ENCODE data around the gene CPED1. TPM values are rescaled to one million over a fixed set of nuclear protein-coding genes. Genes with fewer than 3 reads are reported as not detected.

Gene CPED1
- total RNA-seq, 2 donors from 2014 or later = 77.4 to 126 TPM

- Histone ChIP-seq H3K4me3 (no peak overlapping the region), H3K36me3 (no peaks in the 10 kb centered on the region), H3K27me3 (replicated peaks; ENCODE audit: insufficient read depth) (no peaks in the 10 kb centered on the region), H3K27ac (no peak overlapping the region), H3K4me1 (ENCODE audit: control insufficient read depth in 1 of 2, low read depth in 2 of 2) (no peaks in the 10 kb centered on the region), H3K9me3 (no peaks in the 10 kb centered on the region)
- no peak for ATAC-seq (ENCODE audit: insufficient number of reproducible peaks, low FRiP score, low read depth)
- TF ChIP-seq CTCF (IDR thresholded peaks at IDR 0.05) = no peak
- no peak for DNase-seq (ENCODE audit: low spot score)
These were observed 283.4 kb downstream of the CPED1 start for GRCh38 chr7:121271916-121272315.

- H3K4me3 ChIP-seq = no peak overlapping the region
- TF ChIP-seq CTCF (IDR thresholded peaks at IDR 0.05) = no peak
- no peak overlapping the region for H3K27ac ChIP-seq
- DNase-seq (ENCODE audit: low spot score) (no peak), ATAC-seq (ENCODE audit: insufficient number of reproducible peaks, low FRiP score, low read depth) (no peak)
- no peaks in the 10 kb centered on the region for H3K9me3 ChIP-seq
- H3K4me1 ChIP-seq (ENCODE audit: control insufficient read depth in 1 of 2, low read depth in 2 of 2) = no peaks in the 10 kb centered on the region
- H3K36me3 ChIP-seq = no peaks in the 10 kb centered on the region
- H3K27me3 ChIP-seq (replicated peaks; ENCODE audit: insufficient read depth) = no peaks in the 10 kb centered on the region
These were observed 284.2 kb downstream of the CPED1 start for GRCh38 chr7:121272676-121273075.

GRCh38 chr7:121273467-121274167 is 285.1 kb downstream of the CPED1 start:
- DNase-seq (ENCODE audit: low spot score) = no peak
- Histone ChIP-seq H3K36me3 (no peaks in the 10 kb centered on the region), H3K9me3 (no peaks in the 10 kb centered on the region), H3K4me1 (ENCODE audit: control insufficient read depth in 1 of 2, low read depth in 2 of 2) (peaks cover 3 to 7% of the 10 kb centered on the region in 2 donors), H3K4me3 (no peak overlapping the region), H3K27ac (no peak overlapping the region), H3K27me3 (replicated peaks; ENCODE audit: insufficient read depth) (no peaks in the 10 kb centered on the region)
- ATAC-seq (ENCODE audit: insufficient number of reproducible peaks, low FRiP score, low read depth) = no peak
- no peak for TF ChIP-seq CTCF (IDR thresholded peaks at IDR 0.05)

- Histone ChIP-seq H3K27me3 (replicated peaks; ENCODE audit: insufficient read depth) (no peaks in the 10 kb centered on the region), H3K4me3 (no peak overlapping the region), H3K4me1 (ENCODE audit: control insufficient read depth in 1 of 2, low read depth in 2 of 2) (peaks cover 3 to 8% of the 10 kb centered on the region in 2 donors), H3K27ac (no peak overlapping the region), H3K9me3 (no peaks in the 10 kb centered on the region), H3K36me3 (no peaks in the 10 kb centered on the region)
- DNase-seq (ENCODE audit: low spot score) = no peak
- no peak for ATAC-seq (ENCODE audit: insufficient number of reproducible peaks, low FRiP score, low read depth)
- no peak for TF ChIP-seq CTCF (IDR thresholded peaks at IDR 0.05)
These were observed 286.0 kb downstream of the CPED1 start for GRCh38 chr7:121274467-121274866.

GRCh38 chr7:121275204-121275603 is 286.7 kb downstream of the CPED1 start:
- no peaks in the 10 kb centered on the region for H3K27me3 ChIP-seq (replicated peaks; ENCODE audit: insufficient read depth)
- peaks cover 3 to 8% of the 10 kb centered on the region in 2 donors for H3K4me1 ChIP-seq (ENCODE audit: control insufficient read depth in 1 of 2, low read depth in 2 of 2)
- ATAC-seq (ENCODE audit: insufficient number of reproducible peaks, low FRiP score, low read depth) = no peak
- H3K36me3 ChIP-seq = no peaks in the 10 kb centered on the region
- H3K9me3 ChIP-seq = no peaks in the 10 kb centered on the region
- no peak overlapping the region for H3K27ac ChIP-seq
- H3K4me3 ChIP-seq = no peak overlapping the region
- no peak for TF ChIP-seq CTCF (IDR thresholded peaks at IDR 0.05)
- no peak for DNase-seq (ENCODE audit: low spot score)
